Skin epidermis (tissue), 12 donors: ENCODE data around the gene BEST2.
"Not testable (repeated sequence)": the region's sequence is repeated elsewhere in the genome, so short reads cannot be mapped to it uniquely, and the experiment has no call there.

Experiments used
- H3K27ac ChIP-seq, 21 experiments: fragments of 200-600 bp; sonication (generic) in 11 of 21; one replicate each; pipeline ENCODE4 v1.5.0; 2020; ENCODE audit warnings: mild to moderate bottlenecking in 3 of 21, inconsistent platforms in 2 of 21, moderate library complexity in 2 of 21
- H3K4me3 ChIP-seq, 7 experiments: fragments of 200-600 bp; sonication (generic) in 2 of 7; one replicate each; pipeline ENCODE4 v1.5.0; 2020; ENCODE audit warnings: inconsistent platforms in 2 of 7, mild to moderate bottlenecking in 2 of 7, moderate library complexity in 1 of 7

BEST2 gene

DNA sequence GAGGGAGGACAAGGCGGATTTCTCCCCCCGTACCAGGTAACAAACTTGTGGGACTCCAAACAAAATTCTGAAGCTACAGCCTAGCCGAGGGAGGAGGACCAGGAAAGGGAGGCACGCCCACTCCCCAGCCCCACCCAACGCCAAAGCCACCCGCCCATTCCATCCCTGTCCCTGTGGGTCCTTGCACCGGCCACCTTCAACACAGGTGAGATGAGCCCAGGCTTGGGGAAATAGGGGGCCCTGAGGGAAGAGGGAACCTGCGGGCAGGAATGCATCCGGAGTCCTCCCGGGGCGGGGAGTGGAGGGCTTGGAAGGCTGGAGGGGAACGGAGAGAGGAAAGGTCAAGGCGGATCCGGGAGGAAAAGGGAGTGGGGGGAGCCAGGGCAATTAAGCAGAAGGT, at the start of gene BEST2:
TSS of gene BEST2 (plus strand) at position 157 of the 400 bp plus-strand sequence. CDS start 802 bp downstream, outside the sequence.
- Histone ChIP-seq H3K4me3 (no peak within 1 kb of the TSS), H3K27ac (peak within 1 kb of the TSS in 4 of 21 experiments; percentile 35 to 62 (median 52))

DNA sequence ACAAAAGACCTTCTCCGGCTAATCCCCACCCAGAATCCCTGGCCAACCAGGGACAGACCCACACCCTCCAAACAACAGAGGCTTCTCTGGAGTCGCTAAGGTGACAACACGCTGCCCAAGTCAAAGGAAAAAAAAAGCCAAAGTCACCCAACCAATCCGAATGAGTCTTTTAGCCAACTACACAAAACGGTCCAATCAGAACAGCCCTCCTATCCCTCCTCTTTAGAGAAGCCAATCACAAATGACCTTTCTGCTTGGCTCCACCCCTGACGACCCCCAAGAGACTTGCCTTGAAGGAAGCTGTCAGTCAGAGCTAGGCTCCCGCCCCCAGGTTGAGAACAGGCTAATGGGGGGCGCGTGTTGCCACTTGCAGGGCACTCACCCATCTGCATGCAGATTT, 48.5 kb upstream of the BEST2 start:
- Histone ChIP-seq H3K4me3 (no peak overlapping the region), H3K27ac (no peak overlapping the region)

DNA sequence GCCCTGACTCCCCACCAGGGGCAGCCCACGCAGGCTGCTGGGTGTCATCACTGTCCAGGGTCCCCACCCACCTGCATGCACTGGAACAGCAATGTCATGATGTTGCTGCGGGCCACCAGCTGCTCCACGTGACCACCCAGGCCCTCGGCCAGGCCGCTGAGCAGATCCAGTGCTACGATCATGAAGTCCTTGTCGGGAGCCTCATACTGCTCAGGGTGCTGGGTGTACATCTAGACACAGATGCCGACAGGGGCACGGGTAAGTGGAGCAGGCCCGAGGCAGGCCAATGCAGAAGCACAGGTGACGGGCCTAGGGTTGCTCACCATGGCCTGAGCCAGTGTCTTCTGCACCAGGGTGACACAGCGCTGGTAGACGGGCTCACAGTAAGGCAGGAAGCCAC, 46.4 kb upstream of the BEST2 start:
- no peak overlapping the region for H3K4me3 ChIP-seq
- H3K27ac ChIP-seq: no peak overlapping the region

DNA sequence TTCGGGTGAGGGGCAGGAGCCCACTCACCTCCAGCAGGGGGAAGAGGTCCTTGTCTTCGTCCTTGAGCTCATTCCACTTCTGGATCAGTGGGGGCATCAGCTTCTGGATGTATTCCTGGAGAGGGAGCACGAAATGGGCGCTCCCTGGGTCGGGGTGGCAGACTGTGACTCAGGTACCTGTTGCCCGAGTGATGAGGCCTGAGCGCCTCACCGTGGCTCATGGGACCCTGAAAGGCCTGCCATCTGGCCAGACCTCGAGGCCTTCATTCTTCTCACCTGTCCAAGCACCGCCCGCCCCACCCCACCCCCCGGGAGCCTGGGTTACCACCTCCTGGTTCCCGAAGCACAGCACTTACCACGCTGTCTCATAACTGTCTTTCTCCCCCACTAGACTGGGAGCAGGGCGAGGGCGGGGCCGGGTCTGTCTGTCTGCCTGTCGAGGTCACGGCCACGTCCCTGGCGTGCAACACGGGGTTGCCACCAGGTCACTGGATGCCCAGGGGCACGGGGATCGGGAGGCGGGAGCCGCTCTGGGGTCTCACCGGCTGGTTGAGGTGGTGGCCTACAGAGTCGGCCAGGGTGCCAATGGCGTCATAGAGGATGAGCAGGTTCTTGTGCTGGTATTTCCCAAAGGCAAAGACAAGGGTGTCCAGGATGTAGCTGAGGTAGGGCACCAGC, 45.8 kb upstream of the BEST2 start:
- Histone ChIP-seq H3K4me3 (no peak overlapping the region), H3K27ac (no peak overlapping the region)

DNA sequence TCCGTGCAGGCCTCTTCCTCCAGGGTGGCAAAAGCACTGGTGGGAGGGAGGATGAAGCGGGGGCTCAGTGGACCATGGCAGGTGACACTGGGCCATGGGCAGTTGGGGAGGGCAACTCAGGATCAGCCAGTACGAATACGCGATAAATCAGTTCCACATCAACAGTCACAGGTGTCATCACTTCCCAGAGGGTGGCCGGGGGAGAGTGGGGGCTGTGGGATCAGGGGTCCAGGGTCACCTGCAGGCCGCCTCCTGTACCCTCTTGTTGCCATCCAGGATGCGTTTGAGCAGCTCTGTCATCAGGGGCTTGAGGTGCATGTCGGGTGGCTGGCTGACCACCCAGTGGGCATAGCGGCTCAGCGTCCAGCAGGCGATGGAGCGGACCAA, 45.3 kb upstream of the BEST2 start:
- no peak overlapping the region for H3K27ac ChIP-seq
- no peak overlapping the region for H3K4me3 ChIP-seq

DNA sequence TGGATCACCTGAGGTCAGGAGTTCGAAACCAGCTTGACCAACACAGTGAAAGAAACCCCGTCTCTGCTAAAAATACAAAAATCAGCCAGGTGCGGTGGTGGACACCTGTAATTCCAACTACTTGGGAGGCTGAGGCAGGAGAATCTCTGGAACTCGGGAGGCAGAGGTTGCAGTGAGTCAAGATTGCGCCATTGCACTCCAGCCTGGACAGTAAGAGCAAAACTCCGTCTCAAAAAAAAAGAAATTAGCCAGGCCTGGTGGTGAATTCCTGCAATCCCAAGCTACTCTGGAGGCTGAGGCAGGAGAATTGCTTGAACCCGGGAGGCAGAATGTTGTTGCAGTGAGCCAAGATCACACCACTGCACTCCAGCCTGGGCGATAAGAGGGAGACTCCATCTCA, 43.0 kb upstream of the BEST2 start:
- Histone ChIP-seq H3K4me3 (no peak overlapping the region), H3K27ac (no peak overlapping the region)

DNA sequence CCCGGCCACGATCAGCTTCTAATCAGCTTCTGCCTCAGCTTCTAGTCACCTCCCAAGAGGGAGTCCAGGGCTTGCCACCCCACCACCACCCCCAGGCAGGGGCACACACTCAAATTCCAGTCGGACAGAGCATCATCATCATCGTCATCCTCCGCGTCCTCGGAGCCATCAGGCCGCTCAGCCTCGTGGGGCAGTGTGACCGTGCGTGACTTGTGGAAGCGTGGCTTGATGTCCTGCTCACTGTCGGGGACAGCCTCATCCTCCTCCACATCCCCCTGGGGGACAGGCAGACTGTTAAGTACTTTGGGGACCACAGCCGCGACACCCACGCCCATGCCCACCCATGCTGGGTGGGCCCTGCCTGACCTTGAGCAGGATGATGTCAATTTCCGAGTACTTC, 40.4 kb upstream of the BEST2 start:
- Histone ChIP-seq H3K27ac (no peak overlapping the region), H3K4me3 (no peak overlapping the region)

DNA sequence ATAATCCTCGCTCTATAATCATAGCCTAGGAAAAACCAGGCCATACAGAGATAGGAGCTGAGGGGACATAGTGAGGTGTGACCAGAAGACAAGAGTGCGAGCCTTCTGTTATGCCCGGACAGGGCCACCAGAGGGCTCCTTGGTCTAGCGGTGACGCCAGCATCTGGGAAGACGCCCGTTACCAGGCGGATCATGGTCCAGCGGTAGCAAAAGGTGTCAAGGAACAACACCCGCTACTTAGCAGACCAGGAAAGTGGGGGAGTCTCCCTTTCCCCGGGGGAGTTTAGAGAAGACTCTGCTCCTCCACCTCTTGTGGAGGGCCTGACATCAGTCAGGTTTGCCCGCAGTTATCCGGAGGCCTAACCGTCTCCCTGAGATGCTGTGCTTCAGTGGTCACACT, 39.5 kb upstream of the BEST2 start:
- not testable (repeated sequence) for H3K27ac ChIP-seq, H3K4me3 ChIP-seq

DNA sequence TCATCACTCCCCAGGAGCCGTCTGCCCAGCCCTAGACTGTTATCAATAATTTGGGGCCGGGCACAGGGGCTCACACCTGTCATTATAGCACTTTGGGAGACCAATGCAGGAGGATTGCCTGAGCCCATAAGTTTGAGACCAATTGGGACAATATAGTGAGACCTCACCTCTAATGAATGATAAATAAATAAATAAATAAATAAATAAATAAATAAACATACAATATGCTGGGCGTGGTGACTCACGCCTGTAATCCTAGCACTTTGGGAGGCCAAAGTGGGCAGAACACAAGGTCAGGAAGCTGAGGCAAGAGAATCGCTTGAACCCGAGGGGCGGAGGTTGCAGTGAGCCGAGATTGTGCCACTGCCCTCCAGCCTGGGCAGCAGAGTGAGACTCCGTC, 38.3 kb upstream of the BEST2 start:
- H3K4me3 ChIP-seq, H3K27ac ChIP-seq: not testable (repeated sequence)

DNA sequence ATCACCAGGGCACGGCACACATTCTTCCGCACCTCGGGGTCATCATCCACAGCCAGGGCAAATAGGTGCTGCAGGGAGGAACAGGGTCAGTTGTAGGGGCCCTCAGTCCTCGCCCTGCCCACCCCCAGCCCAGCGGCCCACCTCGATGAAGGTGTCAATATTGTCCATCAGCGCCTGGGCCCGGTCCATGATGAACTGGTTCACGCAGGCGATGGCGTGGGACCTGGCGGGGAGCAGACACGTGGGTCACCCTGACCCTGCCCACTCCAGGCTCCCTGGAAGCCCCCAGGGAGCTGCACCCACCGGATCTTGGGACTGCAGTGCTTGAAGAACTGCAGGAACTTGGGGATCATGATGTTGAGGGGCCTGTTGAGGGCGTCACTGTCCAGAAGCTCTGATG, 36.5 kb upstream of the BEST2 start:
- Histone ChIP-seq H3K27ac (no peak overlapping the region), H3K4me3 (no peak overlapping the region)

DNA sequence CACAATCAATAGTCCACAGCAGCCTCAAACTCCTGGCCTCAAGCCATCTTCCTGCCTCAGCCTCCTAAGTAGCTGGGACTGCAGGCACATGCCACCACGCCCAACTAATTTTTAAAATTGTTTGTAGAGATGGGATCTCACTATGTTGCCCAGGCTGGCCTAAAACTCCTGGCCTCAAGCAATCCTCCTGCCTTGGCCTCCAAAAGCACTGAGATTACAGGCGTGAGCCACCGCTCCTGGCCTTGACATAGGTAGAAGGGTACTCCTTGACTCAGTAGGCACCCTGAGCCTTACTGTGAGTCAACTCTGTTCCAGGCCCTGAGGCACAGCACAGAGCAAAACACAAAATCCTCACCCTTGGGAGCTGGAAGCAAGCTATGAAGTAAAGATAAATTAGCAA, 35.7 kb upstream of the BEST2 start:
- Histone ChIP-seq H3K27ac (no peak overlapping the region), H3K4me3 (no peak overlapping the region)

DNA sequence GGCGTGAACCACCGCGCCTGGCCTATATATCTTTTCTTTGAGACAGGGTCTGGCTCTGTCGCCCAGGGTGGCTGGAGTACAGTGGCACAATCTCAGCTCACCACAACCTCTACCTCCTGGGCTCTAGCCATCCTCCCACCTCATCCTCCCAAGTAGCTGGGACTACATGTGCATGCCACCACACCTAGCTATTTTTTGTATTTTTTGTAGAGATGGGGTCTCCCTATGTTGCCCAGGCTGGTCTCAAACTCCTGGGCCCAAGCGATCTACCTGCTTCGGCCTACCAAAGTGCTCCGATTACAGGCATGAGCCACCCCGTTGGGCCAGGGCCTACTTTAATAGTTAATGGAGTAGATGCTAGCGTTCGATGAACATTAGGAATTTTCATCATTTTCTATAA, 31.3 kb upstream of the BEST2 start:
- H3K27ac ChIP-seq: peak overlapping the region in 15 of 21 experiments; percentile 92 to 98 (median 97)

DNA sequence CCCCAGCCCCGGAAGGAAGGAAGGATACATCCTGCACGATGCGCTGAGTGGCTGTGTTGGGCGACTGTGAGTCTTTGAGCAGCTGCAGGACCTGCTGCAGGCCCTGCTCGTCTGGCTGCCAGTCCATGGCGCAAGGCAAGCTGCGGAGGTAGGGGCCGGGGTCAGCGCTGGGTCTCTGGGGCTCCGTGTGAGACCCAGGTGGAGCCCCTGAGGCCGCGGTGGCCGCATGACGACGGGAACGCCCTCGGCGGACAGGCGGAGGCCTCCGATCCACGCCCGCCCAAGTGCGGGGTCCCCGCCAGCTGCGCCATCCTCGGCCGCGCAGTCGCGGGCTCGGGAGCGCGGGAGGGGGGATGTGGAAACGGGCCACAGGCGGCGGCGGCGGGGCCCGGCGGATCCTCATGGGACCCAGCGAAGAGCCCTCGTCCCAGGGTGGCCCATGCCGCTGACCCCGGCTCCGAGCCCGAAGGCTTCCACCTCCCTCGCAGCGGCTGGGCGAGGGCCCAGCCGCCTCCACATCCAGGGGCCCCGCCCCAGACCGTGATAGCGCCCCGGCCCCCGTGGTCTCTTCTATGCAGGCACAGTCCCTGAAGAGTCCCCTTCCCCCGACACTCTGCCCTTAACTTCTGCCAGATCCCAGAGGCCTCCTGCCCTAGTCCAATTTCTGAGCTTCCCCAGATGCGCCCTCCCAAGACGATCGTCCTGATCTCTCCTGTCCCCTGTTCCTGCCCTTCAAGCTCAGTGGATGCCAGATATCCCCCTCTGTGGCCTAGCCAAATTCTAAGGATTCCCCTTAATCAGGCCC, 30.5 kb upstream of the BEST2 start:
- peak overlapping the region; percentile 70 to 94 (median 81) for H3K4me3 ChIP-seq

More for the DNA sequence above, 31.3 kb upstream of the BEST2 start:
- H3K4me3 ChIP-seq: peak overlapping the region; percentile 70 to 94 (median 81)

DNA sequence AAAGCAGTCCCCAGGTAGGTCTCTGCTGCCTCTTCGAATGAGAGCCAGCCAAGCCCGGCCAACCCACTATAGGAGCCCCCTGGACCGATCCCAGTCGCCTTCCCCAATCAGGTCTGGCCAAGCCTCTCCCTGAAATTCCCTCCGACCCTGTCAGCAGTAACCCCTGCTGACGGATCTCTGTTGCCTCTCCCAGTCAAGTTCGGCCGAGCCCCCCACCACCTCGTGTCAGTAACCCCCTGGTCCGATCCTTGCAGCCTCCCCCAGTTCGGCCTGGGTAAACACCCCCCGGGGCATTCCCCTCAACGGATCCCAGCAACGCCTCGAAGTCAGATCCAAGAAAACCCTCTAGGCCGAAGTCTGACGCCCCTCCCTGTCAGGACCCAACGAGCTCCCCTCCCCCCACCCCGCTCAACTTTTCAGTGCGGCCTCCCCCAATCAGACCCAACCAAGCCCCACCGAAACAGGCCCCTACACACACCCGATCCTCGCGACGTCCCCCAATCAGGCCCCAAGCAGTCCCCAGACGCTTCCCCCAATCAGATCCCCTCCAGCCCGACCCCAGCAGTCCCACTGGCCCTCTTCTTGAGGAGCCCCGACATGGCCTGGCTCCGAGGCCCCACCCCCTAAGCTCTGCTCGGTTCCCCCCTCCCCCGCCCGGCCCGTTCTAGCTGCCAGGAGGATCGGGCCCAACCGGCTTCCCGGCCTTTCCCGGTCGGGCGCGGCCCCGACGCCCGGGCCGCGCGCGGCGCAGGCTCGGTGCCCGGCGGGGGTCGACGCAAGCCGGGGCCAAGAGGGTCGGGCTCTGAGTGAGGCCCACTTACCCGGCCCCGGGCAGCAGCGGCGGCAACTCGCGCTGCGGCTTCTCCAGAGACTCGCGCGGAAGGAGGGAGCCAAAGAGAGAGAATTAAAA, 29.7 kb upstream of the BEST2 start:
- peak overlapping the region; percentile 91 to 99 (median 97) for H3K27ac ChIP-seq
- peak overlapping the region; percentile 70 to 94 (median 81) for H3K4me3 ChIP-seq

More for the DNA sequence above, 30.5 kb upstream of the BEST2 start:
- peak overlapping the region; percentile 91 to 99 (median 97) for H3K27ac ChIP-seq

DNA sequence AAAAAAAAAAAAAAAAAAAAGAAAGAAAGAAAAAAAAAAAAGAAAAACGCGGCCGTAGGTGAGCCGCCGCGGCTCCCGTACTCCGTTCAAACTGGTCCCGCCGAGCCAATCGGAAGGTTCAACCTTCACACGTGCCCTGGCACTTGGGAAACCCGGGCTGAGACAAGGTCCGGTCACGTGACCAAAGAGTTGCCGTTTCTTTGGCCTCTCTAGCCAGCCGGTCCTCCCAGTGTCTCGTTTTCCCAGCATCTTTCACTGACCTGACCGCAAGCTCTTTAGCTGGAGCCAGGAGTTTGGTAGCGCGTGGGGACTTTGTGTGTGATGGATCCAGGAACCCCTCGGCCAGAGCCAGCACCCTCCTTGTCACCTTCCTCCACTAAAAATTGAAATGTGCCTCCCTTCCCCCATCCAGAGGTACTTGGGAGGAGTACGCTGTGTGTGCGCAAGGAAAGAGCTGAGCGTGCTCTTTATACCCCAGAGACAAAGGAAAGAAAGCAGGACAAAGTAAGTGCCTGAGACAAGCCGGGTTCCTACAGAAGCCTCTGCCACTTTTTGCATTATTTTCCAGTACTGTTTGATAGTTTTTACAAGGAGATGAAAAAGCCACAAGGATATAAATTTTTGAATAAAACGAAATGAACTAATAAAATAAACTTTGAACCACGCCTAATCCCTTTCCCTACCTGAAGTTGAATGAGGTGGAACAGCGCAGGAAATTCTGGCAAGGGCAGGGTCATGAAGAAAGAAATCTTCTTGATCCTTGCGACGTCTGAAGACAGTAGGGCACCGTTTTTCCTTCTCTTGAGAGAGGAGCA, 28.8 kb upstream of the BEST2 start:
- Histone ChIP-seq H3K27ac (peak overlapping the region; percentile 91 to 99 (median 97)), H3K4me3 (peak overlapping the region; percentile 70 to 94 (median 81))

DNA sequence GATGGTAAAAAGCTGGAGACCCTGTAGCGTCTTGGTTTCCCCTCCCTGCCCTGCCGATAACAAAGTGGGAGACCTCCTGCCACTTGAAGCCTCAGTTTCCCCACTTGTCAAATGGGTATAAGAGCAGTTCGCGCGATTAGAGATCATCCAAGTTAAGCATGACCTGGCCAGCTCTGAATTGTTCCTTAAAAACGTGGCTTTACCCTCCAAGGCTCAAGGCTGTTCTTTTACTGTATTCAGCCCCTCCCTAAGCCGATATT, 28.3 kb upstream of the BEST2 start:
- H3K4me3 ChIP-seq: peak overlapping the region; percentile 70 to 94 (median 81)
- H3K27ac ChIP-seq: peak overlapping the region; percentile 19 to 99 (median 96)

DNA sequence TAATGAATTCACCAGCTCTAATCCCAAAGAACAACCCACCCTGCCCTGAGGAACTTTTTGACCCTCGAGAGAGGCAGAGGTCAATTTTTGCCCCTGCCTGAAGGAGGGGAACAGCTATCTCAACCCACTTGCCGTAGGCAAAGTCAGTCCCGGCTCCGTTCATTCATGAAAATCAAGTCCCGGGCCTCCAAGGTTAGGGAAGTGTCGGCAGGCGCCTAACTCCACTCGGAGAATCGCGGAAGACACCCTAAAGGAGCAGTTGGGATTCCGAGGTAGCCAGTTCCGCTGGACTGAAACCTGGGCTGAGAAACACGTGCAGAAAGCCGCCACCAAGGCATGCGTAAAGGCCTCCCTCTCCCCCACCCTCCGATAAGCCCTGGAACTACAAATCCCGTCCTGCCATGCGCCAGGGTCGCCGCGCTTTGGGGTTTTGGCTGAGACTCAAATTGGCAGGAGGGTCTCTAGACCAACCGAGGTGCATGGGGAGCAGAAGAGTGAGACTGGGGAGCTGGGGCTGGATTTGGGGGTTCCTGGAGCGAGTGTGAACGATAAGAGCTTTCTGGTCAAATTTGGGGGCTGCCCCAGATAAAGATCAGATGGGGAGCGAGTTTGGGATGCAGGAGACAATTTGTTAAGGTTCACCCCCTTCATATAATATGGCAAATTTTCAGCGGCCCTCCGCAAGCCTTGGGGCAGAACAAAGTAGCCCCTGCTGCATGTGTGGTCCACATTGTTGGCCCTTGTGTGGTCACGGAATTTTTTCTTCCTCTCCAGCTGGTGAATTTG, 27.8 kb upstream of the BEST2 start, which contains the start of gene TNPO2:
TSS of gene TNPO2 (minus strand) at position 292 of the 786 bp plus-strand sequence. CDS start 2,955 bp downstream, outside the sequence.
- Histone ChIP-seq H3K4me3 (peak within 1 kb of the TSS; percentile 70 to 94 (median 81)), H3K27ac (peak within 1 kb of the TSS; percentile 19 to 99 (median 96))

DNA sequence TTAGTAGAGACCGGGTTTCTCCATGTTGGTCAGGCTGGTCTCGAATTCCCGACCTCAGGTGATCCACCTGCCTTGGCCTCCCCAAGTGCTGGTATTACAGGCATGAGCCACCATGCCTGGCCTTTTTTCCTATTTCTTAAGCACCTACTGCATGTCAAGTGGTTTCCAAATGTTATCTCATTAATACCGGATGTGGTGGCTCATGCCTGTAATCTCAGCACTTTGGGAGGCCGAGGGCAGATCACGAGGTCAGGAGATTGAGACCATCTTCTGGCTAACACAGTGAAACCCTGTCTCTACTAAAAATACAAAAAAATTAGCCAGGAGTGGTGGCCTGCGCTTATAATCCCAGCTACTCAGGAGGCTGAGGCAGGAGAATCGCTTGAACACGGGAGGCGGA, 26.0 kb upstream of the BEST2 start:
- not testable (repeated sequence) for H3K27ac ChIP-seq, H3K4me3 ChIP-seq

DNA sequence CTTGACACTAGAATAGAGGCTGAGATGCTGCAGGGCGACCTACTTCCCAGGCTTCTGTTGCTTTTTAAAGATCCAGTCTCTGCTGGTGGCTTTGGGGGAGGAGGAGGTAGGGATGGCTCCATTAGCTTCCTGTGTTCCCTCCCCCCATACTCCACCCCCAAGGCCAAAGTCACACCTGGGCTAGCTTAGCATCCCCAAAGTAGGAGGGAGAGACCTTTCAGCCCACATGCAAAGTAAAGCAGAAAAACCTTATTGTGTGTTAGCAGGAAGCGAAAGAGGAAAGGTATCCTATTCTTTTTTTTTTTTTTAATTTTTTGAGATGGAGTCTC, 24.6 kb upstream of the BEST2 start:
- H3K4me3 ChIP-seq: no peak overlapping the region
- no peak overlapping the region for H3K27ac ChIP-seq
